Loucy (cell line): ENCODE results near the gene SLC24A1.

Experiments
- H2AFZ ChIP-seq: fragments of 200-600 bp; sonication (generic); 2 replicates; pipeline ENCODE4 v1.6.0; 2016; ENCODE audit warnings: antibody characterized with exemption, mild to moderate bottlenecking, low read length, moderate library complexity
- H3F3A ChIP-seq: fragments of 200-600 bp; 2 replicates; pipeline ENCODE4 v1.6.0; 2016; ENCODE audit warnings: antibody characterized with exemption, low read depth, mild to moderate bottlenecking
- H3K27me3 ChIP-seq: fragments of 200-600 bp; sonication (generic); 2 replicates; pipeline ENCODE4 v1.6.1; 2014; ENCODE audit warnings: low read length, mild to moderate bottlenecking; ENCODE audit not compliant: insufficient read depth, poor library complexity, severe bottlenecking
- H3K36me3 ChIP-seq: fragments of 200-600 bp; sonication (generic); 2 replicates; pipeline ENCODE4 v1.6.1; 2016; ENCODE audit warnings: low read length; ENCODE audit not compliant: insufficient read depth
- H3K4me1 ChIP-seq: fragments of 200-600 bp; sonication (generic); 2 replicates; pipeline ENCODE4 v1.5.1; 2014; ENCODE audit warnings: low read length, mild to moderate bottlenecking; ENCODE audit not compliant: insufficient read depth, poor library complexity, severe bottlenecking
- H3K4me2 ChIP-seq: fragments of 200-600 bp; sonication (generic); 2 replicates; pipeline ENCODE4 v1.6.0; 2014; ENCODE audit warnings: antibody characterized with exemption, low read length, low read depth, mild to moderate bottlenecking; ENCODE audit not compliant: poor library complexity, severe bottlenecking
- H3K4me3 ChIP-seq: fragments of 200-600 bp; sonication (generic); 2 replicates; pipeline ENCODE4 v1.5.1; 2014; ENCODE audit warnings: low read length, mild to moderate bottlenecking, mixed read lengths; ENCODE audit not compliant: poor library complexity, severe bottlenecking
- H3K79me2 ChIP-seq: fragments of 200-600 bp; sonication (generic); 2 replicates; pipeline ENCODE4 v1.6.1; 2014; ENCODE audit warnings: low read length; ENCODE audit not compliant: insufficient read depth
- H3K9ac ChIP-seq: fragments of 200-600 bp; sonication (generic); 2 replicates; pipeline ENCODE4 v1.6.0; 2014; ENCODE audit warnings: mild to moderate bottlenecking, low read depth, low read length, moderate library complexity; ENCODE audit not compliant: poor library complexity, severe bottlenecking
- H3K9me2 ChIP-seq: fragments of 200-600 bp; sonication (generic); replicated peaks from 2 replicates; pipeline ENCODE4 v1.6.1; 2016; ENCODE audit warnings: low read depth, low read length, mixed read lengths
- H3K9me3 ChIP-seq: fragments of 200-600 bp; sonication (generic); 2 replicates; pipeline ENCODE4 v1.6.1; 2014; ENCODE audit warnings: mild to moderate bottlenecking, antibody characterized with exemption, low read length, low read depth; ENCODE audit not compliant: insufficient read depth
- H4K20me1 ChIP-seq: fragments of 200-600 bp; sonication (generic); 2 replicates; pipeline ENCODE4 v1.6.0; 2014; ENCODE audit warnings: antibody characterized with exemption, low read length, mild to moderate bottlenecking; ENCODE audit not compliant: insufficient read depth, poor library complexity, severe bottlenecking
- CTCF ChIP-seq: fragments of 200-600 bp; sonication (generic); conservative IDR thresholded peaks from 2 replicates; pipeline ENCODE4 v1.5.1; 2014; ENCODE audit warnings: mild to moderate bottlenecking, antibody characterized with exemption, low read length
- EZH2phosphoT487 ChIP-seq: fragments of 200-600 bp; IDR thresholded peaks from 2 replicates; pipeline ENCODE4 v1.6.1; 2018; ENCODE audit warnings: antibody characterized with exemption, mild to moderate bottlenecking, moderate library complexity, borderline replicate concordance

SLC24A1 gene

DNA sequence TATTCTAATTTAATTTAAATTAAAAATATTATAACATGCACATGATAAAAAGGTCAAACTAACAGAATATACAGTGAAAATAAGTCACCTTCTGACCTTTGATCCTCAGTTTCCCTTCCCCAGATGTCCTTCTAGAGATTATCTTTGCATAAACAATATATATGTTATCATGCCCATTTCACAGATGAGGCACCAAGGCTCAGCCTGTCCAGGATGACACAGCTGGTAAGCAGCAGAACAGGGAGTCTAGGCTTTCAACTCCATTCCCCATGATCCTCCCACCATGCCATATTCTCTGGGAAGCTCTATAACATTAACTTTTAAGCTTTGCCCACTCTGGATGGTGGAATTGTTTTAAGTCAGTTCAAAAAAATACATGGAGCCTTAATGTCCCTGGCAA is 1.4 kb downstream of the SLC24A1 start:
- TF ChIP-seq EZH2phosphoT487 = no peak
- no peak for TF ChIP-seq CTCF

GRCh38 chr15:65626856-65627255 is 5.1 kb downstream of the SLC24A1 start:
- no peak overlapping the region for H3K4me2 ChIP-seq
- TF ChIP-seq CTCF (no peak), EZH2phosphoT487 (no peak)
- no peak overlapping the region for H2AFZ ChIP-seq
- no peaks in the 10 kb centered on the region for H3K4me1 ChIP-seq
- H3K27me3 ChIP-seq = no peaks in the 10 kb centered on the region
- H3K9me3 ChIP-seq = no peaks in the 10 kb centered on the region
- H3K9me2 ChIP-seq = no peaks in the 10 kb centered on the region
- no peaks in the 10 kb centered on the region for H4K20me1 ChIP-seq
- no peaks in the 10 kb centered on the region for H3K79me2 ChIP-seq
- H3F3A ChIP-seq = no peaks in the 10 kb centered on the region
- peaks cover 9% of the 10 kb centered on the region; the same call in 1 of the 2 replicates for H3K36me3 ChIP-seq
- no peak overlapping the region for H3K9ac ChIP-seq
- no peak overlapping the region for H3K4me3 ChIP-seq

More for the DNA sequence above, 1.4 kb downstream of the SLC24A1 start:
- Histone ChIP-seq H3K4me3 (no peak overlapping the region), H3K27me3 (no peaks in the 10 kb centered on the region), H3F3A (no peaks in the 10 kb centered on the region), H2AFZ (no peak overlapping the region), H3K9me2 (no peaks in the 10 kb centered on the region), H3K79me2 (no peaks in the 10 kb centered on the region), H4K20me1 (no peaks in the 10 kb centered on the region), H3K9ac (no peak overlapping the region), H3K4me2 (no peak overlapping the region), H3K9me3 (no peaks in the 10 kb centered on the region), H3K4me1 (peaks cover 12% of the 10 kb centered on the region), H3K36me3 (peaks cover 9% of the 10 kb centered on the region; the same call in 1 of the 2 replicates)

- H3F3A ChIP-seq = no peaks in the 10 kb centered on the region
- no peaks in the 10 kb centered on the region for H3K27me3 ChIP-seq
These were observed 7.8 kb downstream of the SLC24A1 start for GRCh38 chr15:65629548-65629947.

More at GRCh38 chr15:65629548-65629947, 7.8 kb downstream of the SLC24A1 start:
- H3K9ac ChIP-seq = no peak overlapping the region
- no peak overlapping the region for H3K4me2 ChIP-seq
- no peaks in the 10 kb centered on the region for H3K9me3 ChIP-seq
- H3K4me3 ChIP-seq = no peak overlapping the region
- no peak overlapping the region for H2AFZ ChIP-seq
- H3K9me2 ChIP-seq = no peaks in the 10 kb centered on the region
- no peaks in the 10 kb centered on the region for H3K79me2 ChIP-seq
- H4K20me1 ChIP-seq = no peaks in the 10 kb centered on the region
- peaks cover 9% of the 10 kb centered on the region; the same call in 1 of the 2 replicates for H3K36me3 ChIP-seq
- TF ChIP-seq CTCF = no peak
- H3K4me1 ChIP-seq = no peaks in the 10 kb centered on the region
